DOHH2 (cell line): ENCODE results near the gene RNF150.

Experiments
- H3F3A ChIP-seq: fragments of 200-600 bp; sonication (generic), shearing (Covaris generic); 2 replicates; pipeline ENCODE4 v1.6.0; 2016; ENCODE audit warnings: antibody characterized with exemption, mild to moderate bottlenecking; ENCODE audit not compliant: control insufficient read depth, insufficient read depth
- H3K27ac ChIP-seq: fragments of 200-600 bp; sonication (generic); 2 replicates; pipeline ENCODE4 v1.5.1; 2014; ENCODE audit warnings: low read depth, mild to moderate bottlenecking, low read length, moderate library complexity
- H3K27me3 ChIP-seq: fragments of 200-600 bp; sonication (generic); 2 replicates; pipeline ENCODE4 v1.6.1; 2014; ENCODE audit warnings: mild to moderate bottlenecking, low read length, mixed read lengths; ENCODE audit not compliant: control insufficient read depth
- H3K36me3 ChIP-seq: fragments of 200-600 bp; sonication (generic); 2 replicates; pipeline ENCODE4 v1.6.1; 2014; ENCODE audit warnings: mild to moderate bottlenecking, low read length, moderate library complexity, mixed read lengths; ENCODE audit not compliant: control insufficient read depth
- H3K4me1 ChIP-seq: fragments of 200-600 bp; sonication (generic); 2 replicates; pipeline ENCODE4 v1.6.1; 2014; ENCODE audit warnings: mild to moderate bottlenecking, low read length, mixed read lengths; ENCODE audit not compliant: control insufficient read depth
- H3K4me2 ChIP-seq: fragments of 200-600 bp; sonication (generic); 2 replicates; pipeline ENCODE4 v1.6.0; 2014; ENCODE audit warnings: mild to moderate bottlenecking, low read length, moderate library complexity
- H3K4me3 ChIP-seq: fragments of 200-600 bp; sonication (generic); 2 replicates; pipeline ENCODE4 v1.5.1; 2014; ENCODE audit warnings: mild to moderate bottlenecking, low read length, mixed read lengths
- H3K79me2 ChIP-seq: fragments of 200-600 bp; sonication (generic); 2 replicates; pipeline ENCODE4 v1.6.1; 2014; ENCODE audit warnings: mild to moderate bottlenecking, low read length, mixed read lengths; ENCODE audit not compliant: control insufficient read depth
- H3K9me2 ChIP-seq: fragments of 200-600 bp; sonication (generic); replicated peaks from 2 replicates; pipeline ENCODE4 v1.6.1; 2014; ENCODE audit warnings: mild to moderate bottlenecking, low read length, mixed read lengths; ENCODE audit not compliant: control insufficient read depth
- H3K9me3 ChIP-seq: fragments of 200-600 bp; sonication (generic); 2 replicates; pipeline ENCODE4 v1.6.1; 2014; ENCODE audit warnings: antibody characterized with exemption, low read length, mixed read lengths; ENCODE audit not compliant: control insufficient read depth, insufficient read depth
- H4K20me1 ChIP-seq: fragments of 200-600 bp; sonication (generic); 2 replicates; pipeline ENCODE4 v1.6.0; 2014; ENCODE audit warnings: low read depth, mild to moderate bottlenecking, antibody characterized with exemption, low read length, moderate library complexity; ENCODE audit not compliant: control insufficient read depth, insufficient read depth
- CTCF ChIP-seq: fragments of 200-600 bp; sonication (generic); IDR thresholded peaks from one replicate; pipeline ENCODE4 v1.5.1; 2014; ENCODE audit warnings: antibody characterized with exemption, mild to moderate bottlenecking, low read depth, low read length; ENCODE audit not compliant: poor library complexity, severe bottlenecking
- EZH2phosphoT487 ChIP-seq: fragments of 200-600 bp; sonication (generic); IDR thresholded peaks from 2 replicates; pipeline ENCODE4 v1.6.1; 2017; ENCODE audit warnings: borderline replicate concordance, mild to moderate bottlenecking, antibody characterized with exemption, low read length, moderate library complexity, mixed read lengths

Gene RNF150

GRCh38 chr4:141098163-141098562 lies 35.1 kb downstream of the RNF150 start:
- H3K27ac ChIP-seq, result no peak overlapping the region
- H3K9me3 ChIP-seq, result no peaks in the 10 kb centered on the region
- no peaks in the 10 kb centered on the region for H3F3A ChIP-seq
- TF ChIP-seq CTCF (no peak), EZH2phosphoT487 (no peak)
- no peak overlapping the region for H3K4me3 ChIP-seq
- H3K4me2 ChIP-seq, result no peak overlapping the region
- H3K36me3 ChIP-seq, result no peaks in the 10 kb centered on the region
- no peaks in the 10 kb centered on the region for H3K79me2 ChIP-seq
- H3K4me1 ChIP-seq, result no peaks in the 10 kb centered on the region
- H4K20me1 ChIP-seq, result no peaks in the 10 kb centered on the region
- no peaks in the 10 kb centered on the region for H3K27me3 ChIP-seq
- H3K9me2 ChIP-seq, result no peaks in the 10 kb centered on the region

- no peaks in the 10 kb centered on the region for H3K9me3 ChIP-seq
- H3K36me3 ChIP-seq, result no peaks in the 10 kb centered on the region
- H3K4me1 ChIP-seq, result no peaks in the 10 kb centered on the region
- H4K20me1 ChIP-seq, result no peaks in the 10 kb centered on the region
- no peak overlapping the region for H3K4me2 ChIP-seq
- no peaks in the 10 kb centered on the region for H3K9me2 ChIP-seq
- TF ChIP-seq CTCF, result no peak
- TF ChIP-seq EZH2phosphoT487, result no peak
- H3K4me3 ChIP-seq, result no peak overlapping the region
- no peaks in the 10 kb centered on the region for H3K27me3 ChIP-seq
- H3F3A ChIP-seq, result no peaks in the 10 kb centered on the region
- no peaks in the 10 kb centered on the region for H3K79me2 ChIP-seq
- H3K27ac ChIP-seq, result no peak overlapping the region
These were observed 42.8 kb downstream of the RNF150 start for GRCh38 chr4:141090473-141090872.

- Histone ChIP-seq H3K9me2 (no peaks in the 10 kb centered on the region), H3F3A (no peaks in the 10 kb centered on the region), H3K4me2 (no peak overlapping the region), H4K20me1 (no peaks in the 10 kb centered on the region), H3K27me3 (no peaks in the 10 kb centered on the region), H3K4me1 (no peaks in the 10 kb centered on the region), H3K27ac (no peak overlapping the region), H3K4me3 (no peak overlapping the region), H3K9me3 (no peaks in the 10 kb centered on the region), H3K36me3 (no peaks in the 10 kb centered on the region), H3K79me2 (no peaks in the 10 kb centered on the region)
- TF ChIP-seq EZH2phosphoT487 (no peak), CTCF (no peak)
These were observed 51.3 kb downstream of the RNF150 start for GRCh38 chr4:141081921-141082395.
